Neural cell (in vitro differentiated cells): ENCODE data around the gene PSRC1. TPM values are rescaled to one million over a fixed set of nuclear protein-coding genes. Genes with fewer than 3 reads are reported as not detected.

ENCODE experiments used
- H2AFZ ChIP-seq: fragments of 200-600, 300-800 bp; sonication (generic), shearing (Covaris generic); 2 replicates; pipeline ENCODE4 v1.6.0; 2014; ENCODE audit warnings: low read depth, mild to moderate bottlenecking, antibody characterized with exemption, low read length, moderate library complexity
- H3F3A ChIP-seq: fragments of 200-600 bp; shearing (Covaris generic); 2 replicates; pipeline ENCODE4 v1.6.1; 2016; ENCODE audit warnings: mild to moderate bottlenecking, moderate library complexity, mixed read lengths, antibody characterized with exemption, low read length; ENCODE audit not compliant: insufficient read depth, poor library complexity, severe bottlenecking
- H3K27ac ChIP-seq: fragments of 200-600, 300-800 bp; sonication (generic), shearing (Covaris generic); 2 replicates; pipeline ENCODE4 v1.5.1; 2014; ENCODE audit warnings: mild to moderate bottlenecking, low read length, moderate library complexity
- H3K27me3 ChIP-seq: fragments of 300-800, 200-600 bp; sonication (generic), shearing (Covaris generic); 2 replicates; pipeline ENCODE4 v1.6.0; 2014; ENCODE audit warnings: mild to moderate bottlenecking, low read depth, low read length, moderate library complexity; ENCODE audit not compliant: insufficient read depth
- H3K36me3 ChIP-seq: fragments of 300-800, 200-600 bp; sonication (generic), shearing (Covaris generic); 2 replicates; pipeline ENCODE4 v1.5.1; 2014; ENCODE audit warnings: mild to moderate bottlenecking, antibody characterized with exemption, low read length, moderate library complexity; ENCODE audit not compliant: insufficient read depth
- H3K4me2 ChIP-seq: fragments of 300-800, 200-600 bp; sonication (generic), shearing (Covaris generic); 2 replicates; pipeline ENCODE4 v1.6.0; 2014; ENCODE audit warnings: mild to moderate bottlenecking, low read length
- H3K4me3 ChIP-seq: fragments of 300-800, 200-600 bp; sonication (generic), shearing (Covaris generic); 2 replicates; pipeline ENCODE4 v1.5.1; 2014; ENCODE audit warnings: mild to moderate bottlenecking, low read length, moderate library complexity
- H3K79me2 ChIP-seq: fragments of 200-600 bp; shearing (Covaris generic); replicated peaks from 2 replicates; pipeline ENCODE4 v1.6.0; 2014; ENCODE audit warnings: mild to moderate bottlenecking, low read length, moderate library complexity; ENCODE audit not compliant: insufficient read depth
- H3K9ac ChIP-seq: fragments of 300-800, 200-600 bp; sonication (generic), shearing (Covaris generic); 2 replicates; pipeline ENCODE4 v1.6.1; 2016; ENCODE audit warnings: mild to moderate bottlenecking, low read length, mixed read lengths
- H3K9me2 ChIP-seq: fragments of 200-600 bp; shearing (Covaris generic); 2 replicates; pipeline ENCODE4 v1.6.1; 2016; ENCODE audit warnings: mild to moderate bottlenecking, low read length, mixed read lengths; ENCODE audit not compliant: insufficient read depth
- H3K9me3 ChIP-seq: fragments of 200-600, 300-800 bp; sonication (generic), shearing (Covaris generic); 2 replicates; pipeline ENCODE4 v1.6.1; 2016; ENCODE audit warnings: mild to moderate bottlenecking, mixed run types, low read length, moderate library complexity, mixed read lengths
- H4K20me1 ChIP-seq: fragments of 200-600 bp; shearing (Covaris generic); 2 replicates; pipeline ENCODE4 v1.6.1; 2016; ENCODE audit warnings: mild to moderate bottlenecking, mixed run types; ENCODE audit not compliant: insufficient read depth
- EP300 ChIP-seq: fragments of 450-650 bp; conservative IDR thresholded peaks from 2 replicates; pipeline ENCODE4 v1.6.1; 2014; ENCODE audit warnings: antibody characterized with exemption, mild to moderate bottlenecking, moderate library complexity; ENCODE audit not compliant: poor library complexity, severe bottlenecking
- EZH2 ChIP-seq: fragments of 200-600, 300-800 bp; shearing (Covaris generic), sonication (generic); IDR thresholded peaks from 2 replicates; pipeline ENCODE4 v1.6.1; 2014; ENCODE audit warnings: antibody characterized with exemption, low read length, borderline replicate concordance, mild to moderate bottlenecking; ENCODE audit not compliant: insufficient read depth, poor library complexity, severe bottlenecking
- MXI1 ChIP-seq: fragments of 450-650 bp; conservative IDR thresholded peaks from 2 replicates; pipeline ENCODE4 v1.6.1; 2014; ENCODE audit warnings: antibody characterized with exemption, mild to moderate bottlenecking; ENCODE audit not compliant: poor library complexity, severe bottlenecking
- POLR2AphosphoS5 ChIP-seq: IDR thresholded peaks from 2 replicates; pipeline ENCODE4 v1.6.1; 2012
- RAD21 ChIP-seq: fragments of 450-650 bp; conservative IDR thresholded peaks from 2 replicates; pipeline ENCODE4 v1.6.1; 2014; ENCODE audit warnings: antibody characterized with exemption, mild to moderate bottlenecking, moderate library complexity
- SMC3 ChIP-seq: fragments of 450-650 bp; conservative IDR thresholded peaks from 2 replicates; pipeline ENCODE4 v1.6.1; 2014; ENCODE audit warnings: antibody characterized with exemption, mild to moderate bottlenecking, moderate library complexity; ENCODE audit not compliant: poor library complexity
- TAF1 ChIP-seq: IDR thresholded peaks from 2 replicates; pipeline ENCODE4 v1.6.1; 2012; ENCODE audit warnings: low read depth
- polyA plus RNA-seq: library from polyadenylated mRNA; depleted of rRNA; stranded (reverse); fragments of >200 nt; gene quantifications from 2 replicates; pipeline ENCODE4 v1.2.3, GENCODE V29; 2014
- TF ChIP-seq, protein P1 (sequence below): IDR thresholded peaks from 2 replicates; pipeline ENCODE4 v1.6.1; 2012; ENCODE audit warnings: borderline replicate concordance
- TF ChIP-seq, protein P2 (sequence below): fragments of 450-650 bp; IDR thresholded peaks from 2 replicates; pipeline ENCODE4 v1.5.1; 2014; ENCODE audit warnings: antibody characterized with exemption, mild to moderate bottlenecking, moderate library complexity; ENCODE audit not compliant: poor library complexity, severe bottlenecking

Gene PSRC1
- polyA plus RNA-seq, 1 donor from 2014 or later, result 5.4 TPM

DNA sequence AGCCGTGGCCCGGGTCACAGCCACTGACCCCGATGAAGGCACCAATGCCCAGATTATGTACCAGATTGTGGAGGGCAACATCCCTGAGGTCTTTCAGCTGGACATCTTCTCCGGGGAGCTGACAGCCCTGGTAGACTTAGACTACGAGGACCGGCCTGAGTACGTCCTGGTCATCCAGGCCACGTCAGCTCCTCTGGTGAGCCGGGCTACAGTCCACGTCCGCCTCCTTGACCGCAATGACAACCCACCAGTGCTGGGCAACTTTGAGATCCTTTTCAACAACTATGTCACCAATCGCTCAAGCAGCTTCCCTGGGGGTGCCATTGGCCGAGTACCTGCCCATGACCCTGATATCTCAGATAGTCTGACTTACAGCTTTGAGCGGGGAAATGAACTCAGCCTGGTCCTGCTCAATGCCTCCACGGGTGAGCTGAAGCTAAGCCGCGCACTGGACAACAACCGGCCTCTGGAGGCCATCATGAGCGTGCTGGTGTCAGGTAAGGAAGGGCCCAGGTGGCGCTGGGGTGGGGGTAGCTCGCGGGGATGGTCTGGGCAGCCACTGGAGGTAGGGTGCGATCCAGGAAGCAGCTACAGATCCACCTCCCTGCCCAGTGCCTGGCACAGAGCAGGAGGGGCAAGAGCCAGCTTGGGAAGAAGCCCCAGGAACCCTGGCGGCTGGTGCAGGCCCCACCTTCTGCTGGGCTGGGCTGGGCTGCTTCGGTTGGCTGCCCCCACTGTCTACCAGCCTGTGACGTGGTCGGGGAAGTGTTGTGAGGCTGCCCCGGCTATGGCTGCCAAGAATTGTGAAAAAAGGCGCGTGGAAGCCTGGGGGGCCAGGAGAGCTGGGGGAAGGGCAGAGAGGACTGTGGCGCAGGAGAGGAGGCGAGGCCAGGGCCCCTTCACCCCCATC is 29.8 kb downstream of the PSRC1 start:
- Histone ChIP-seq H3K27me3 (no peaks in the 10 kb centered on the region), H3K9me3 (no peaks in the 10 kb centered on the region), H3K79me2 (peaks cover 66% of the 10 kb centered on the region), H3K9ac (peak overlapping the region; percentile 76), H3K4me2 (peak overlapping the region; percentile 97), H3K36me3 (peaks cover 12% of the 10 kb centered on the region), H2AFZ (no peak overlapping the region), H4K20me1 (no peaks in the 10 kb centered on the region), H3K9me2 (no peaks in the 10 kb centered on the region), H3K4me3 (peak overlapping the region; percentile 75), H3F3A (no peaks in the 10 kb centered on the region), H3K27ac (peak overlapping the region; percentile 70)
- TF ChIP-seq, protein P1, sequence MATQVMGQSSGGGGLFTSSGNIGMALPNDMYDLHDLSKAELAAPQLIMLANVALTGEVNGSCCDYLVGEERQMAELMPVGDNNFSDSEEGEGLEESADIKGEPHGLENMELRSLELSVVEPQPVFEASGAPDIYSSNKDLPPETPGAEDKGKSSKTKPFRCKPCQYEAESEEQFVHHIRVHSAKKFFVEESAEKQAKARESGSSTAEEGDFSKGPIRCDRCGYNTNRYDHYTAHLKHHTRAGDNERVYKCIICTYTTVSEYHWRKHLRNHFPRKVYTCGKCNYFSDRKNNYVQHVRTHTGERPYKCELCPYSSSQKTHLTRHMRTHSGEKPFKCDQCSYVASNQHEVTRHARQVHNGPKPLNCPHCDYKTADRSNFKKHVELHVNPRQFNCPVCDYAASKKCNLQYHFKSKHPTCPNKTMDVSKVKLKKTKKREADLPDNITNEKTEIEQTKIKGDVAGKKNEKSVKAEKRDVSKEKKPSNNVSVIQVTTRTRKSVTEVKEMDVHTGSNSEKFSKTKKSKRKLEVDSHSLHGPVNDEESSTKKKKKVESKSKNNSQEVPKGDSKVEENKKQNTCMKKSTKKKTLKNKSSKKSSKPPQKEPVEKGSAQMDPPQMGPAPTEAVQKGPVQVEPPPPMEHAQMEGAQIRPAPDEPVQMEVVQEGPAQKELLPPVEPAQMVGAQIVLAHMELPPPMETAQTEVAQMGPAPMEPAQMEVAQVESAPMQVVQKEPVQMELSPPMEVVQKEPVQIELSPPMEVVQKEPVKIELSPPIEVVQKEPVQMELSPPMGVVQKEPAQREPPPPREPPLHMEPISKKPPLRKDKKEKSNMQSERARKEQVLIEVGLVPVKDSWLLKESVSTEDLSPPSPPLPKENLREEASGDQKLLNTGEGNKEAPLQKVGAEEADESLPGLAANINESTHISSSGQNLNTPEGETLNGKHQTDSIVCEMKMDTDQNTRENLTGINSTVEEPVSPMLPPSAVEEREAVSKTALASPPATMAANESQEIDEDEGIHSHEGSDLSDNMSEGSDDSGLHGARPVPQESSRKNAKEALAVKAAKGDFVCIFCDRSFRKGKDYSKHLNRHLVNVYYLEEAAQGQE, result no peak
- TF ChIP-seq POLR2AphosphoS5, result peak; percentile 12

DNA sequence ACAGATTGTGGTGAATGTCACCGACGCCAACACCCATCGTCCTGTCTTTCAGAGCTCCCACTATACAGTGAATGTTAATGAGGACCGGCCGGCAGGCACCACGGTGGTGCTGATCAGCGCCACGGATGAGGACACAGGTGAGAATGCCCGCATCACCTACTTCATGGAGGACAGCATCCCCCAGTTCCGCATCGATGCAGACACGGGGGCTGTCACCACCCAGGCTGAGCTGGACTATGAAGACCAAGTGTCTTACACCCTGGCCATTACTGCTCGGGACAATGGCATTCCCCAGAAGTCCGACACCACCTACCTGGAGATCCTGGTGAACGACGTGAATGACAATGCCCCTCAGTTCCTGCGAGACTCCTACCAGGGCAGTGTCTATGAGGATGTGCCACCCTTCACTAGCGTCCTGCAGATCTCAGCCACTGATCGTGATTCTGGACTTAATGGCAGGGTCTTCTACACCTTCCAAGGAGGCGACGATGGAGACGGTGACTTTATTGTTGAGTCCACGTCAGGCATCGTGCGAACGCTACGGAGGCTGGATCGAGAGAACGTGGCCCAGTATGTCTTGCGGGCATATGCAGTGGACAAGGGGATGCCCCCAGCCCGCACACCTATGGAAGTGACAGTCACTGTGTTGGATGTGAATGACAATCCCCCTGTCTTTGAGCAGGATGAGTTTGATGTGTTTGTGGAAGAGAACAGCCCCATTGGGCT is 30.6 kb downstream of the PSRC1 start:
- H2AFZ ChIP-seq, result no peak overlapping the region
- TF ChIP-seq TAF1, result no peak
- TF ChIP-seq, protein P1, result no peak
- no peak for TF ChIP-seq SMC3
- no peak for TF ChIP-seq POLR2AphosphoS5
- no peak for TF ChIP-seq EP300
- TF ChIP-seq EZH2, result no peak
- TF ChIP-seq, protein P2, sequence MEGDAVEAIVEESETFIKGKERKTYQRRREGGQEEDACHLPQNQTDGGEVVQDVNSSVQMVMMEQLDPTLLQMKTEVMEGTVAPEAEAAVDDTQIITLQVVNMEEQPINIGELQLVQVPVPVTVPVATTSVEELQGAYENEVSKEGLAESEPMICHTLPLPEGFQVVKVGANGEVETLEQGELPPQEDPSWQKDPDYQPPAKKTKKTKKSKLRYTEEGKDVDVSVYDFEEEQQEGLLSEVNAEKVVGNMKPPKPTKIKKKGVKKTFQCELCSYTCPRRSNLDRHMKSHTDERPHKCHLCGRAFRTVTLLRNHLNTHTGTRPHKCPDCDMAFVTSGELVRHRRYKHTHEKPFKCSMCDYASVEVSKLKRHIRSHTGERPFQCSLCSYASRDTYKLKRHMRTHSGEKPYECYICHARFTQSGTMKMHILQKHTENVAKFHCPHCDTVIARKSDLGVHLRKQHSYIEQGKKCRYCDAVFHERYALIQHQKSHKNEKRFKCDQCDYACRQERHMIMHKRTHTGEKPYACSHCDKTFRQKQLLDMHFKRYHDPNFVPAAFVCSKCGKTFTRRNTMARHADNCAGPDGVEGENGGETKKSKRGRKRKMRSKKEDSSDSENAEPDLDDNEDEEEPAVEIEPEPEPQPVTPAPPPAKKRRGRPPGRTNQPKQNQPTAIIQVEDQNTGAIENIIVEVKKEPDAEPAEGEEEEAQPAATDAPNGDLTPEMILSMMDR, result no peak
- TF ChIP-seq MXI1, result no peak
- no peak for TF ChIP-seq RAD21
- H3K27ac ChIP-seq, result no peak overlapping the region
- no peaks in the 10 kb centered on the region for H3F3A ChIP-seq
- H3K27me3 ChIP-seq, result no peaks in the 10 kb centered on the region
- H3K9me2 ChIP-seq, result no peaks in the 10 kb centered on the region
- peaks cover 66% of the 10 kb centered on the region for H3K79me2 ChIP-seq
- H3K36me3 ChIP-seq, result peaks cover 12% of the 10 kb centered on the region
- H3K9me3 ChIP-seq, result no peaks in the 10 kb centered on the region
- no peak overlapping the region for H3K4me2 ChIP-seq
- H4K20me1 ChIP-seq, result no peaks in the 10 kb centered on the region
- peak overlapping the region; percentile 75 for H3K4me3 ChIP-seq
- H3K9ac ChIP-seq, result no peak overlapping the region
